Measurements from ENCODE around the gene CDKN2AIP.
"Not testable (repeated sequence)": the region's sequence is repeated elsewhere in the genome, so short reads cannot be mapped to it uniquely, and the experiment has no call there.

The CDKN2AIP gene

DNA sequence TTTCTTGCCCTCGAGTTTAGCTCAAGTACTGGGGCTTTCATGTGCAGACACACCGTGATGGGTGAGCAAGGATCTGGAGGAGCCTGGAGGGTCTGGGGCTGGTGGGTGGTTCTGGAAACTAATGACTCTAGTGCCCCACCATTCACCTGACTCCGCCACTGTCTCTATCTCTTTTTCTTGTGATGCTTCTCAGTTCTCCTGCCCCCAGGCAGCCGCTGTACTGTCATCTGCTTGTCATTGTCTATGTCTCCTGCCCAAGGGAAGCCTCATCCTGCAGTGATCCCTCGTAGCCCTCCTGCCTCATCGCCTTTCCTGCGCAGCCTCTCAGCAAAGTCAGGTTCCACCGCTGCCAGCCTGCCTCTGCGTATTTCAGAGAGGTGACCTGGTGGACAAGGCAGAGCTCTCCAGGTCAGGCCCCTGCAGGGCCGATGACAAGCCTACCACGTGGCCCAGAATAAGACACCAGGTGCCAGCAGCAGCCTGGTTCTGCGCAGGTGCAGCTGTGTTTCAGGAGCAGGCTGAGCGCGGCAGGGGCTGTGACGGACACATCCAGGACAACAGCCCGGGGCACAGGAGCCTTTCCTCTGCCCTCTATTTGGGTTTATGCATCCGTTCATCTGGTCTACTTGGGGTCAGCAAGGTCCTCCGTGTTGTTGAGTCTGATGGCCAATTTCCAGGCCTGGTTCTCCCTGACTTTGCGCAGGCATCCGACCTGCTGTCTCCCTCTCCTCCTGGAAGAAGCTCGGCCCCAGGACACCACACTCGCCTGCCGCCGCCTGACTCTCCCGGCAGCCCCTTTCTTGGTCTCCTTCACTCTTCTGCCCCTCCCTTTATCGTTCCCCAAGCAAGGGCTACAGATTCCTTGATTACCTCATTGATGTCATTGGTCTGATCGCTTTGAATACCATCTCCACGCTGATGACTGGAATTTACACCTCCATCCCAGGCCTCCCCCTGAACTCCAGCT is 30.9 kb upstream of the CDKN2AIP start:
- DNase-seq, result no peak

GRCh38 chr4:183416879-183417755 is 27.3 kb upstream of the CDKN2AIP start:
- DNase-seq, result no peak

DNA sequence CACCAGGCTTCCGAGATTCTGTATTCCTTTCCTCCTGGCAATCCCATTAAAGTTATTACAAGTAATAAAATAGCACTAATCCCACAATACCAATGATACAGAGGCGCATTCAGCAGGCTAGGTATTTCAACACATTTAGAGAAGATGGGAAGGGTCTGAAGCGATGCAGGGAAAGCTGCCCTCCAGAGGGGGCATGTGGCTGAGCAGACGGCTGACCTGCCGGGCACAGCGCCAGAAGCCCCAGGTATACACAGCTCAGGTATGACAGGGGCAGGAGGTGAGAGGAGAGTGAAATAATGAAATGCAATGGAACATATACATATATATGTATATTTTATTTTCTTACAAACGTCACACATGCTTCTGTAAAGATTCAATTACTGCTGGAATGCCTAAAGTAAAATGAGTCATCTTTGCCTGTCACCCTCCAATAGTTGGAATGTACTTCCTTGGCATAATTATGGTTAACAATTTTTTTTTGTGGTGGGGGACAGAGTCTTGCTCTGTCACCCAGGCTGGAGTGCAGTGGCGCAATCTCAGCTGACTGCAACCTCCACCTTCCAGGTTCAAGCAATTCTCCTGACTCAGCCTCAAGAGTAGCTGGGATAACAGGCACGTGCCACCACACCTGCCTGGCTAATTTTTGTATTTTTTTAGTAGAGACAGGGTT is 21.3 kb upstream of the CDKN2AIP start:
- DNase-seq, result no peak

DNA sequence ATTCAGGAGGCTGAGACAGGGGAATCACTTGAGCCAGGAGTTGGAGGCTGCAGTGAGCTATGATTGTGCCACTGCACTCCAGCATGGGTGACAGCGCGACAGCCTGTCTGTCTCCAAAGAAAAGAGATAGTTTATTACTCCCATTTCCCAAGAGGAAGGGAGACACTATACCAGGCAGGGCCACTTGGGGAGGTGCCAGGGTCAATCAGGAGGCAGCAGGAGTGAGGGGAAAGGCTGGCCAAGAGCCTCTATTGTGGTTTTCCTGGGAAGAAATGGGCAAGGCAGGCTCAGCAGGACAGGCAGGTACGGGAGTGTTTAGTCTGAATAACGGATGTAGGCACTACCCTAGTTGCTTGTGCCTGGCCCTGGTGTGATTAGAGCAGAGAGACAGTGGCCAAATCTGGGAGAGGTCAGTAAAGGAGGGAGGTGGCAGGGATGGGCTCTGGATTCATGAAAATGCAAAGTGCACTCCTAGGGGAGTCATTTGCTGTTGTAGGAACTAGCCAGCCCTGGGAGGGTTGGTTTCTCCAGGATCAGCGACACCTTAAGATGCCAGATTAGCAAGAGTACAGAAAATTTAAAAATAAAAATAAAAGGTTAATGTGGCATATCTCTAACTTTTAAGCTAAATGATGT is 20.2 kb upstream of the CDKN2AIP start:
- DNase-seq, result no peak

DNA sequence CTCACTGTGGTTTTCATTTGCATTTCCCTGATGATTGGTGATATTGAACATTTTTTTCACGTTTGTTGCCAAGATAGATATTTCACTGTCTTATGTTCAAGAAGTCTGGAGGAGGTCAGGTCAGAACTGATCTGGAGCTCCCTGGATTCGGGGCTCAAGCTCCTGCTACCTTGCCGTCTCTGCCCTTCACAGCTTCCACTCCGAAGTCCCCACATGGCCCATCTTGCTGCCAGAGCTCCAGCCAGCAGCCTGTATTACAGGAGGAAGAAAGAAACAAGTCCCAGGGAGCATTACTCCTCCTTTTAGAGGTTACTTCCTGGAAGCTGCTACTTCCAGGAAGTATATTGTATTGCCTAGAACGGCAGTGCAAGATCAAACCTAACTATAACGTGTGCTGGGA is 17.9 kb upstream of the CDKN2AIP start:
- DNase-seq, result no peak

- DNase-seq, result no peak
Observed at GRCh38 chr4:183429489-183429888, 14.9 kb upstream of the CDKN2AIP start.

GRCh38 chr4:183430317-183430993 is 14.0 kb upstream of the CDKN2AIP start:
- DNase-seq, result no peak

DNA sequence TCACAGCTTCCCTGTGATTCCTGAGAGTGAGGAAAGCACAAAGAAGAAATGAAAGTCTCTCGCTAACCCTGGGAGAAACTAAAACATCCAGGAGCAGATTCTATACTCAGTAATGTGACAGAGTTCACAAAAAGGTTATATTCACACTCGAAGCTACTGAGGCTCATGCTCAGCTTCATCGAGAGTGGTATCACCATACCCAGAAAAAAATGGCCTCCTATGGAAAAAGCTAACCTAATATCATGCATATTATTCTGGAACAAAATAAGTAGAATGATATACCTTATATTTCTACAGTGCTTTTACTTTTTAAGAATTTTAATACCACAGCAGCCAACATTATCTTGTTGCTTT is 13.5 kb upstream of the CDKN2AIP start:
- DNase-seq, result no peak

DNA sequence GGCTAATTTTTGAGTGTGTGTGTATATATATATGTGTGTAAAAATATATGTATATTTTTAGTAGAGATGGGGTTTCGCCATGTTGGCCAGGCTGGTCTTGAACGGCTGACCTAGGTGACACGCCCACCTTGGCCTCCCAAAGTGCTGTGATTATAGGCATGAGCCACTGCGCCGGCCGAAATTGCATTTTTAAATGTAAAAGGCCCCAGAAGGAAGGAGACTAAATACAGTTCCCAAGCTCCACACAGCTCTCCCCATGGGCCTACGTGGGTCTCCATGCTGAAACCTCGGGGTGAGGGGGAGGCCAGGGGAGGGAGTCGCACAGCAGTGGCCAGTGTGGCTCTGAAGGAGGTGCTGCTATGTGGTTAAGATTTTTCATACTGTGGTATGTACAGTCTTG is 12.8 kb upstream of the CDKN2AIP start:
- no peak for DNase-seq

GRCh38 chr4:183433183-183433582 is 11.3 kb upstream of the CDKN2AIP start:
- DNase-seq, result not testable (repeated sequence)

DNA sequence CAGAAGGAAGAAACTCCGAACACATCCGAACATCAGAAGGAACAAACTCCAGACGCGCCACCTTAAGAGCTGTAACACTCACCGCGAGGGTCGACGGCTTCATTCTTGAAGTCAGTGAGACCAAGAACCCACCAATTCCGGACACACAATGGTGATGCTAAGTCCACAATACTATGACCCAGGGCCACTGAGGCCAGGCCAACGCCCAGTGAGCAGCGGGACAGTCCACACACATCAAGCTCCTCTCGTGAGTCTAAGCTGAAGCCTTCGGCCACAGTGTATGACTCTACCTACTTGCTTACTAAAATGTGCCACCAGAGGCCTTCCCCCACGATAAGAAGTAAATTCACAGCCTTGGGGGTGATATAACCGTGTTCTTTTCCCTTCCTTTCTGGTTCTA is 10.2 kb upstream of the CDKN2AIP start:
- DNase-seq, result no peak

DNA sequence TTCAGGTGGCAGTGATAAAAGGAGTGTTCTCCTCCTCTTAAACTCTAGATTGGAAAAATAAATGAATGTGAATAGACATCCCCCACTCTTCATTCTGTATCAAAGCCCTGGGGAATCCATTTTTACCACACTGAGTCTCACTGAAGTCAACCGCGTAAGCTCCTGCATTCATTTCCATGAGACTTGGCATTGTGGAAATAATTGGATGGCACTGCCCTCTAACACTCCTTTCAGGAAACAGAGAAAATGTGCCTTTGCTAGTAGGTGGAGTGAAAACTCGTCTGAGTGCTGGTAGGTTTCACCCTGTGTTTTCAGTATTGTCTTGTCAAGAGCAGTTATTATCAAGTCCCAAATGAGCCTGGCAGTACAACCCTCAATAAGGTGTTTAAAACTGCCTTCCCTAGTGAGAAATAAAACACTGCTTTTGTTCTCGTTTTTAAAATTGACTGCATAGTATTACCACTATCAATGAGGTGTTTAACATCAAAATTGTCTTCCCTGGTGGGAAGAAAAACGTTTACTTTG is 9.7 kb upstream of the CDKN2AIP start:
- DNase-seq, result no peak

GRCh38 chr4:183435803-183436202 is 8.6 kb upstream of the CDKN2AIP start:
- no peak for DNase-seq

- no peak for DNase-seq
Observed at GRCh38 chr4:183436417-183436816, 8.0 kb upstream of the CDKN2AIP start.

- DNase-seq, result no peak
Observed at GRCh38 chr4:183437452-183437851, 7.0 kb upstream of the CDKN2AIP start.

DNA sequence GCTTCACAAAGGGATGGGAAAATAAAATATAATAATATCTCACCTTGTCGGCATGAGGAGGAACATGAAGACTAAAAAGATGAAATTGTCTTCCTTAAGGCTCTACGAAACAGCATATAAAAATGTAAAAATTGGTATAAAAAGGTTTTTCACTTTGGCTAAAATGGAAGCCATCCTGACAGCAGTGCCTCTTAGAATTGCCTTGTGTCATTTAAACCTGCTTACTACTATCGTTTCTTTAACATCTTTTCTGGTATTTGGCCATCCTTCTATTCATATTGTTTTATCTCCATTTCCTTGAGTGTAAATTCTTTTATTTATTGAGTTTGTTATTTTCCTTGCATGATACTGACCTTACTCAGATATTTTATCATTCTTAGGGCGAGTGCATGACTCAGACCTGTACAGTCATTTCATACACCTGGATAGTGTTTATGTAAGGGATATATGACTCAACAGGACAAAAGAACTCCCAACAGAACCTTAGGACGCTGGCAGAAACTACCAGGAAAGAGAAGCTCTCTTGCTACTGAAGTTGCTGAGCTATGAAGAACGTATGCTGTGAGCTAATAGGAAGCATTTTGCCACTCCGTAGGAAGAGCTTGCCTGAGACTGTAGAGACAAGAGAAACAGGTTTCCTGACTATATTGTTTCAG is 5.8 kb upstream of the CDKN2AIP start:
- no peak for DNase-seq

DNA sequence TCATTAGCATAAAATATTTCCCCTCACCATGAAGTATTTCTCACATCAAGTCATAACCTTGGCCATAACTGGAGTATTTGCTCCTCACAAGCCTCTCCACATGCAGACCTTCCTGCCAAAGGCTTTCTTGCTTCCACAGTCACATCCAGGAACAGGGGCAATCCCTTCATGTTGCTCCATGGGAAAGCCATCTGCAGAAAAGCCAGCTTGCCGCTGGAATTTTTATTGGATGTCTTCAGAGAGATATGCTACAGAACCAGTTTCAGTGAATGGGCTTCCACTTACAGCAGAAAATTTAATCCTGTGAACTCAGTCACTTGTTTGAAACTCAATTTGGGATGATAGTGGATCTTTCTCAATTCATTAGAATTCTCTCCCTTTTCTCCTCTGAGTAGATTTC is 3.2 kb upstream of the CDKN2AIP start:
- DNase-seq, result no peak

DNA sequence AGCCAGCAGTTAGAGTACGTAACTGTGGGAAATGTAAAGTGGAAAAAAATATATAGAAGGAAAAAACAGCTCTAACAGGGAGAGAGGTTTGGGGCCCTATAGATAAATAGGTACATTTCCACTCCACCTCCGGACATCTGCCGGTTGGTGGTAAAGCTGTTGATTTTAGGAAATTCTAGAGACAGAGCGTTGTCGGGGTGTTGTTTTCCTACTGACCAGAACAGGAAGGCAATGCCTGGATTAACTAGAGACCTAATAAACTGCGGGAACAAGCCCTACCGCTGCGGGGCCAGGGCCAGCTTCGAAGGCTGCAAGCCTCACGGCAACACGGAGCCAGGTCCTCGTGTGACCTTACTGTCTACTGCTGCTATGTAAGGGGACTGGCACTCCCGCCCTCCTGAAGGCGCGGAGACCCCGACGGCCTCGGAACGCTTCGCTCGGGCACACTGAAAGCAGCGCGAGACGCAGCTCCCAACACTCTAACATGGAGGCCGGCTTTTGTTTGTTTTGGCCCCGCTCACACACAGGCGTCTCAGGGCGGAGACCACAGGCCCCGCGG is 702 bp upstream of the CDKN2AIP start:
- no peak for DNase-seq

DNA sequence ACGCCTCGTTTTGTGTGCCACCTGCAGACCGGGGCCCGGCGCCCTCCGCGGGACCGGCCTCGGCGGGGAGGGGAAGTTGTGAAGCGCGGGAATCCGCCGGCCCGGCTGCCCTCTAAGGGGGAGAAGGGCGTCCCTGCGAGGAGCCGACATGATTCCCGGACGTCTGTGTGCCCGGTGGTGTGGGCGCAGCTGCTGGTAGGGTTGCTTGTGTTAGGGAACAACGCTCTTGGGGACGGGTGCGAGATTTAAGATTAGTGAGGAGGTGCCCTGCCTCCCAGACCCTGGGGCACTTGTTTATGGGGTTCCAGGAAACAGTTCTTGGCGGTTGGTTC is 627 bp downstream of the CDKN2AIP start:
- peak; percentile 64 for DNase-seq

DNA sequence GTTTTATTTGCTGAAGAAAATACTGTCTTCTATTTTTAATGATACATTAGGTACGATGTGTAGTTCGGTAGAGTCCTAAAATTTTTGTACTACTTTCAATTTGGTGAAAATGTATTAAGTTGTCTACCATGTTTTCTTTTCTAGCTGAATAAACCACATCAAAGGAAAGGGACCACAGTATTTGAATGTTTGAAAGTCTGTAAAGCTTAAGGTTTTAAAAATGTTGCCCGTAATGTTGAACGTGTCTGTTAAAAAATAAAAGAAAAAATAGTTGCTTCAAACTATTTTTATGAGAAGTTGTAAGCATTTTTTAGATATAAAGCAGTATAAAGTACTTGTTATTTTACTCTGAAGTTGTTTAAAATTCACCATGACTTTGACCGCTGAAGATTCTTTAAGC is 3.2 kb downstream of the CDKN2AIP start:
- no peak for DNase-seq

DNA sequence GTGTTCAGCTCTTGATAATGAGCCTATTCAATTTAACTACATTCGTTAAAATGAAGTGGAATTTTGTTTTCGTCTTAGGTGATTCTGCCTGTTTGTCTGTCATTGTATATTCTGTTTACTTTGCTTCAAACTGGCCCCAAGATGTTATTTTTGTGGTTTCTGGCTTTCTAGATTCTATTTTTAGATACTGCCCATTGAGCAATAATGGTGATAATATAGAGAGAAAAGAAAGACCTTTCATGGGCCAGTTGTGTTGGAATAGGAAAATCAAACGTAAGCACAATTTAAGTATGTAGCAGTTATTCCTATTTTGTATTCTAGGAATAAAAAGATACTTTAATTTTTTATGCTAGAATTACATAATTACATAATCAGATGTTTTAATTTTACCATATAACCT is 4.0 kb downstream of the CDKN2AIP start:
- DNase-seq, result no peak

Data from left hindlimb (tissue), 1 donor.